Heart left ventricle (tissue), 13 donors: ENCODE results near the gene JAK3.
"Not testable (repeated sequence)": the region's sequence is repeated elsewhere in the genome, so short reads cannot be mapped to it uniquely, and the experiment has no call there.

ENCODE experiments used
- CTCF ChIP-seq, 12 donors: fragments of 200-600 bp; sonication (generic) in 4 of 12; IDR thresholded peaks; one replicate each; pipeline versions ENCODE4 v1.5.0 to v1.8.0; 2018 to 2022; ENCODE audit warnings: antibody characterized with exemption in 12 of 12, mild to moderate bottlenecking in 5 of 12
- POLR2A ChIP-seq, 2 donors: fragments of 450-650 bp; IDR thresholded peaks; one replicate each; pipeline ENCODE4 v1.6.1; 2017; ENCODE audit warnings: antibody characterized with exemption in 2 of 2, mild to moderate bottlenecking in 2 of 2, moderate library complexity in 2 of 2
- donor health status: ischemic (EF 13 %, LVEDD 7.1; RV severe dilation, severe dysfunction).
- donor health status: DM: no; HTN: yes; CAD: no.
- donor health status: DM: no; HTN: no; CAD: no.
- donor health status: ischemic (EF 25% LVEDD 6.9; RV normal size, moderate dysfunction).
- donor health status: ischemic (EF 25% LVEDD 5.7; RV mildly dilated, moderate dysfunction).
- donor health status: ischemic (EF 35%, LVEDD 5.7; RV mildly dilated, moderate dysfunction).
- donor health status: nonischemic (EF 11% LVEDD 7.7; RV severe dilation, severe dysfunction).
- donor health status: DM: yes; HTN: yes; CAD: no.
- donor health status: PGD.
- donor health status: ischemic (EF 29% LVEDD 5.4; RV normal size, mild dysfunction).
- donor health status: nonischemic (EF 23%, LVEDD 6.1; RV moderate dilation, normal function).

GRCh38 chr19:17887221-17887620 lies 39.4 kb upstream of the JAK3 start:
- not testable (repeated sequence) for TF ChIP-seq POLR2A, CTCF (IDR thresholded peaks at IDR 0.05)
